ENCODE data around the gene GAGE12J. TPM values are rescaled to one million over a fixed set of nuclear protein-coding genes. Genes with fewer than 3 reads are reported as not detected.
"Not testable (repeated sequence)": the region's sequence is repeated elsewhere in the genome, so short reads cannot be mapped to it uniquely, and the experiment has no call there.

The GAGE12J gene
- total and polyA plus RNA-seq, 9 donors: not detected

GRCh38 chrX:49309401-49309981 lies 12.3 kb upstream of the GAGE12J start:
- Histone ChIP-seq H3K36me3 (ENCODE audit: control insufficient read depth, insufficient read depth, low read length) (no peaks in the 10 kb centered on the region), H3K9me3 (replicated peaks; ENCODE audit: control insufficient read depth, low read depth, low read length) (no peaks in the 10 kb centered on the region), H3K4me1 (ENCODE audit: control insufficient read depth, insufficient read depth, low read length) (peaks cover 5% of the 10 kb centered on the region), H3K27ac (ENCODE audit: low read length) (no peak overlapping the region), H3K27me3 (ENCODE audit: control insufficient read depth, insufficient read depth, low read length) (peaks cover 2% of the 10 kb centered on the region), H3K4me3 (ENCODE audit: low read length) (peak overlapping the region; percentile 19)
- DNase-seq: peak; percentile 55
- 24% methylated on average over 3 of the region's 8 CpGs for WGBS (ENCODE audit: insufficient coverage)

GRCh38 chrX:49310371-49310770 lies 11.5 kb upstream of the GAGE12J start:
- H3K4me3 ChIP-seq (ENCODE audit: low read length): no peak overlapping the region
- no peaks in the 10 kb centered on the region for H3K36me3 ChIP-seq (ENCODE audit: control insufficient read depth, insufficient read depth, low read length)
- no peak overlapping the region for H3K27ac ChIP-seq (ENCODE audit: low read length)
- no peaks in the 10 kb centered on the region for H3K9me3 ChIP-seq (replicated peaks; ENCODE audit: control insufficient read depth, low read depth, low read length)
- H3K4me1 ChIP-seq (ENCODE audit: control insufficient read depth, insufficient read depth, low read length): peaks cover 5% of the 10 kb centered on the region
- no peak for DNase-seq
- peaks cover 2% of the 10 kb centered on the region for H3K27me3 ChIP-seq (ENCODE audit: control insufficient read depth, insufficient read depth, low read length)
- WGBS (ENCODE audit: insufficient coverage): 73% methylated on average over 13 of the region's 18 CpGs

- no peaks in the 10 kb centered on the region for H3K9me3 ChIP-seq (replicated peaks; ENCODE audit: control insufficient read depth, low read depth, low read length)
- no peak overlapping the region for H3K4me3 ChIP-seq (ENCODE audit: low read length)
- no peak overlapping the region for H3K27ac ChIP-seq (ENCODE audit: low read length)
- WGBS (ENCODE audit: insufficient coverage): 74% methylated on average over 2 of the region's 2 CpGs
- H3K27me3 ChIP-seq (ENCODE audit: control insufficient read depth, insufficient read depth, low read length): peaks cover 2% of the 10 kb centered on the region
- no peaks in the 10 kb centered on the region for H3K36me3 ChIP-seq (ENCODE audit: control insufficient read depth, insufficient read depth, low read length)
- H3K4me1 ChIP-seq (ENCODE audit: control insufficient read depth, insufficient read depth, low read length): peaks cover 5% of the 10 kb centered on the region
- no peak for DNase-seq
These were observed 9.7 kb upstream of the GAGE12J start for GRCh38 chrX:49312176-49312575.

GRCh38 chrX:49316085-49316484 lies 5.8 kb upstream of the GAGE12J start:
- Histone ChIP-seq H3K9me3 (replicated peaks; ENCODE audit: control insufficient read depth, low read depth, low read length) (no peaks in the 10 kb centered on the region), H3K27ac (ENCODE audit: low read length) (no peak overlapping the region), H3K27me3 (ENCODE audit: control insufficient read depth, insufficient read depth, low read length) (no peaks in the 10 kb centered on the region), H3K4me1 (ENCODE audit: control insufficient read depth, insufficient read depth, low read length) (no peaks in the 10 kb centered on the region), H3K36me3 (ENCODE audit: control insufficient read depth, insufficient read depth, low read length) (no peaks in the 10 kb centered on the region), H3K4me3 (ENCODE audit: low read length) (no peak overlapping the region)
- 72% methylated on average over 2 of the region's 4 CpGs for WGBS (ENCODE audit: insufficient coverage)
- DNase-seq: no peak

GRCh38 chrX:49322266-49322665 lies 429 bp downstream of the GAGE12J start:
- WGBS (ENCODE audit: insufficient coverage): no CpG with 5 or more reads among the region's 27 CpGs
- H3K27me3 ChIP-seq (ENCODE audit: control insufficient read depth, insufficient read depth, low read length); DNase-seq: not testable (repeated sequence)

GRCh38 chrX:49323735-49324134 lies 1.9 kb downstream of the GAGE12J start:
- not testable (repeated sequence) for H3K36me3 ChIP-seq (ENCODE audit: control insufficient read depth, insufficient read depth, low read length); H3K27me3 ChIP-seq (ENCODE audit: control insufficient read depth, insufficient read depth, low read length); H3K9me3 ChIP-seq (replicated peaks; ENCODE audit: control insufficient read depth, low read depth, low read length); H3K27ac ChIP-seq (ENCODE audit: low read length); DNase-seq; H3K4me3 ChIP-seq (ENCODE audit: low read length); H3K4me1 ChIP-seq (ENCODE audit: control insufficient read depth, insufficient read depth, low read length)
- no CpG with 5 or more reads among the region's 7 CpGs for WGBS (ENCODE audit: insufficient coverage)

More at GRCh38 chrX:49322266-49322665, 429 bp downstream of the GAGE12J start:
- H3K27ac ChIP-seq (ENCODE audit: low read length); H3K36me3 ChIP-seq (ENCODE audit: control insufficient read depth, insufficient read depth, low read length); H3K9me3 ChIP-seq (replicated peaks; ENCODE audit: control insufficient read depth, low read depth, low read length); H3K4me3 ChIP-seq (ENCODE audit: low read length); H3K4me1 ChIP-seq (ENCODE audit: control insufficient read depth, insufficient read depth, low read length): not testable (repeated sequence)

- not testable (repeated sequence) for H3K36me3 ChIP-seq (ENCODE audit: control insufficient read depth, insufficient read depth, low read length)
- no CpG with 5 or more reads among the region's 11 CpGs for WGBS (ENCODE audit: insufficient coverage)
These were observed 8.6 kb downstream of the GAGE12J start for GRCh38 chrX:49330421-49330820.

GRCh38 chrX:49331282-49331681 lies 9.4 kb downstream of the GAGE12J start, which contains the start of gene GAGE13:
Gene GAGE13 (plus strand): TSS chrX:49331582. CDS start chrX:49332738, 1,156 bp downstream.
- not testable (repeated sequence) for H3K27ac ChIP-seq (ENCODE audit: low read length); H3K36me3 ChIP-seq (ENCODE audit: control insufficient read depth, insufficient read depth, low read length); H3K4me1 ChIP-seq (ENCODE audit: control insufficient read depth, insufficient read depth, low read length); H3K4me3 ChIP-seq (ENCODE audit: low read length); DNase-seq; H3K27me3 ChIP-seq (ENCODE audit: control insufficient read depth, insufficient read depth, low read length); H3K9me3 ChIP-seq (replicated peaks; ENCODE audit: control insufficient read depth, low read depth, low read length)
- no CpG with 5 or more reads among the region's 16 CpGs for WGBS (ENCODE audit: insufficient coverage)

More at GRCh38 chrX:49330421-49330820, 8.6 kb downstream of the GAGE12J start:
- H3K27ac ChIP-seq (ENCODE audit: low read length); H3K4me3 ChIP-seq (ENCODE audit: low read length); DNase-seq; H3K4me1 ChIP-seq (ENCODE audit: control insufficient read depth, insufficient read depth, low read length); H3K9me3 ChIP-seq (replicated peaks; ENCODE audit: control insufficient read depth, low read depth, low read length); H3K27me3 ChIP-seq (ENCODE audit: control insufficient read depth, insufficient read depth, low read length): not testable (repeated sequence)

- H3K9me3 ChIP-seq (replicated peaks; ENCODE audit: control insufficient read depth, low read depth, low read length); H3K27ac ChIP-seq (ENCODE audit: low read length); DNase-seq; H3K4me1 ChIP-seq (ENCODE audit: control insufficient read depth, insufficient read depth, low read length); H3K27me3 ChIP-seq (ENCODE audit: control insufficient read depth, insufficient read depth, low read length); H3K4me3 ChIP-seq (ENCODE audit: low read length); H3K36me3 ChIP-seq (ENCODE audit: control insufficient read depth, insufficient read depth, low read length): not testable (repeated sequence)
- no CpG with 5 or more reads among the region's 26 CpGs for WGBS (ENCODE audit: insufficient coverage)
These were observed 10.0 kb downstream of the GAGE12J start for GRCh38 chrX:49331841-49332240.

- H3K4me1 ChIP-seq (ENCODE audit: control insufficient read depth, insufficient read depth, low read length); H3K27ac ChIP-seq (ENCODE audit: low read length); H3K9me3 ChIP-seq (replicated peaks; ENCODE audit: control insufficient read depth, low read depth, low read length); DNase-seq; H3K27me3 ChIP-seq (ENCODE audit: control insufficient read depth, insufficient read depth, low read length); H3K4me3 ChIP-seq (ENCODE audit: low read length); H3K36me3 ChIP-seq (ENCODE audit: control insufficient read depth, insufficient read depth, low read length): not testable (repeated sequence)
- WGBS (ENCODE audit: insufficient coverage): no CpG with 5 or more reads among the region's 24 CpGs
These were observed 19.6 kb downstream of the GAGE12J start for GRCh38 chrX:49341449-49341848.
